GM19372 (cell line): Measurements from ENCODE around the gene AUTS2.

ENCODE experiments used
- ATAC-seq: cut with Tn5 transposase; IDR thresholded peaks from one replicate; pipeline ENCODE4 v1.9.1; 2021; ENCODE audit warnings: mild to moderate bottlenecking, low read depth, moderate library complexity; ENCODE audit not compliant: unreplicated experiment

The AUTS2 gene

DNA sequence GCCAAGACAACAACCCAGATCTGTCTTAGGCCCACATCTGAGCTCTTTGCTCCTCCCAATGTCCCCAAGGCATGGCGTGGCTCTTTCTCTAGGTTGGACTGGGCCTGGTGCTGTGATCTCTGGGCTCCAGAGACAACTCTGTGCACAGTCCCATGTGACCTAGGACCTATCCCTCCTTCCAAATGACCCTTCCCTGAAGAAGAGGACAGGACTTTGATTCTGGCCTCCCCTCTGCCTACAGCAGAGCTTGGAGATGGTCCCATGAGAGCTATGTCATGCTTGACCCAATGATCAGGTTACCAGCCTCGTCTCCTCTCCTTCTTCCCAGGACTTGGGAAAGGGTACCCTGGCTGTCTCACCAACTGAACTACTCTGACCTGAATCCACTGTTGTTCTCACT is 1237.4 kb downstream of the AUTS2 start:
- no peak for ATAC-seq

DNA sequence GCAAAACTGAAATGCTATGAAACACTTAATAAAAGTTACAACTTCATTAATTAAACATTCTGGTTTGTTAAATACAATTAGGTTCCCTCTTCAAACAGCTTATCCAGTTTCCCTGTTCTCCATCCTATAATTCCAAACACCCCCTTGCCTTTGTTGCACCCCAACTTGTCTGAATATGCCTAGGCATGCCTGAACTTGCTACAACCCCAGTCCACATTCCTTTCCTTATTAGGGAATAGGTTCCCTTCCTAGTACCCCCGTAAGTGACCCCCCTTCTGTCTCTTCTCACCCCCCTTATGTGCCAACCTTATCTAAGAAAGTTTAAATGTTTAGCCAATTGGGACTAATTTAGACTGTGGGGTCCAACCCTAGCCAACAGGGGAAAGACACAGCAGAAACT is 1238.0 kb downstream of the AUTS2 start:
- no peak for ATAC-seq

DNA sequence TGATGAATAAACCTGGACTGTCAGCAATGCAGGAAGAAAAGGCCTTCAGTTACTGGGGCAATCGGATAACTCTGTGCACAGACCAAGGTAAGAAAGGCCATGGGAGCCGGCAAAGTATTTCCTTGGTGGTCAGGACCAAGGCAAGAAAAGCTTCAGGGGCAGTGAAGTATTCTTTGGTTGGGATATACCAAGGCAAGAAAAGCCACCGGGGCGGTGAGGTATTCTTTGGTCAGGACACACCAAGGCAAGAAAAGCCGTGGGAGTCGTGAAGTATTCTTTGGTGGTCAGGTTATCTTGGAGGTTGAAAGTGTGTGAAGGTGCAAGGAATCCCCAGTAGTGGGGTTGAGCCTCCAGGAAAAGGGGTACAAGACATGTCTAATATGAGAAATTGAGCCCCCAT is 1238.7 kb downstream of the AUTS2 start:
- ATAC-seq: no peak

DNA sequence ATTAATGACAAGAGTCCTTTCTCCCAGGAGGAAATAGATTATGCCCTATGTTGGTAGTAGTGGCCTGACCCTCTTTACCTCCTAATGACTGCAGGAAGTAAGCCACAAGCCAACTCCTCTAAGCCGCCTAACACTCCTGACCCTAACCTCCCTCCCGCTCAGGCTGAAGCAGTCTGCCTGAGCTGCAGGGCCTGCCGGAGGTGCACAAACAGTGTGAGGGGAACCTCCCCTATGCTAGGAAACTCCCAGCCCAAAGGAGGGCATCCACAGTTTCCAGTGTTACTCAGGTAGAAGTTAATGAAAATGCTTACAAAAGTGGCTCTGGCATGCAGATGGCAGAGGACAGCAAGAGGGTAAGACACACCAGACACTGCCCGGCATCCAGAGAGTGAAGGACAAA is 1239.3 kb downstream of the AUTS2 start:
- no peak for ATAC-seq

DNA sequence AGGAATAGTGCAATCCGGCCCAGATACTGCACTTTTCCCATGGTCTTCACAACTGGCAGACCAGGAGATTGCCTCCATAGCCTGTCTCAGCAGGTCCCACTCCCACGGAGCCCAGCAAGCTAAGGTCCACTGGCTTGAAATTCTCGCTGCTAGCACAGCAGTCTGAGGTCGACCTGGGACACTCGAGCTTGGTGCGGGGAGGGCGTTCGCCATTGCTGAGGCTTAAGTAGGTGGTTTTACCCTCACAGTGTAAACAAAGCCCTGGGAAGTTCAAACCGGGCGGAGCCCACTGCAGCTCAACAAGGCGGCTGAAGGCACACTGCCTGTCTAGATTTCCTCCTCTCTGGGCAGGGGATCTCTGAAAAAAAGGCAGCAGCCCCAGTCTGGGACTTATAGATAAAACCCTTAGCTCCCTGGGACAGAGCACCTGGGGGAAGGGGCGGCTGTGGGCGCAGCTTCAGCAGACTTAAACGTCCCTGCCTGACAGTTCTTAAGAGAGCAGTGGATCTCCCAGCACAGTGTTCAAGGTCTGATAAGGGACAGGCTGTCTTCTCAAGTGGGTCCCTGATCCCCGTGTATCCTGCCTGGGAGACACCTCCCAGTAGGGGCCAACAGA is 1240.1 kb downstream of the AUTS2 start:
- ATAC-seq: no peak
